GM10266 (cell line): ENCODE data around the gene PAPPA.
A peak's percentile ranks its signal among the peaks of the same experiment; 100 is the strongest.

Experiments
- DNase-seq: peaks from one replicate; pipeline ENCODE4 v3.0.0; 2012; ENCODE audit errors: extremely low spot score
- CTCF ChIP-seq: IDR thresholded peaks from 2 replicates; pipeline ENCODE4 v1.5.1; 2012; ENCODE audit warnings: mild to moderate bottlenecking, low read depth; ENCODE audit not compliant: control insufficient read depth, insufficient read depth; ENCODE audit errors: missing control alignments

The PAPPA gene

GRCh38 chr9:116449949-116450348 is 296.4 kb downstream of the PAPPA start:
- no peak for DNase-seq
- no peak for TF ChIP-seq CTCF

DNA sequence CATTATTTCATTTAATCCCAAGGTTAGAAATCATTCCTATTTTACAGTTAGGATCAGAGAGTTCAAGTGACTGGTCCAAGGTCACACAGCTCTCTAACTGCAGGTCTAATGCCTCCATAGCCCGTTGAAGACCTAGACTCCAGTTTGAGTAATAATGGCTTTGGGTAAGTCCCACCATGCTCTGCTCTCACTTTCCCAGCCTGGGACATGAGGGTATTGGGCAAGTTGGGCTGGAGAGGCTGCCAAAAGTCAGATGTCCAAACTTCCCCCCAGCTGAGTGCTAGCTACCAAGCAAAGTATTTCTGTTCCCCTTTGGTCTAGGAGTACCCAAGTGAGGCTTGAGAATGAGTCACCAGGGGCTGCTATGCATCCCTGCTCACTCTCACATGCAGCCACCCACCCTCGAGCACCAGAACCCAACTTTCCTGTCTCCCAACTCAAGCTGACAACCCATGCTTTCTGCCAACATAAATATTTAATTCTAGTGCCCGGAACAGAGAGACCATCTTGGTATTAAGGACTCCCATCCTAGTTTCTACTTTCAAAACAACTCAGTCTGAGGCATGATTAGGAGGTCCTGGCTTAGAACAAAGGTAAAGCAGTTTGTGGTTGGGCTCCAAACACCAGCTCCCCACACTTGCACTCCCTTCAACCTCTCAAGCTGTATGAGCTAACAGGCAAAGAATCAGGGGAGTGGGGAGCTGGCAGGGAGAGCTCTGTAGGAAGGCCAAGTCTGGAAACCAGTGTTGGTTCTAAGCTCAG is 297.0 kb downstream of the PAPPA start:
- DNase-seq = peak; percentile 47
- TF ChIP-seq CTCF = no peak

GRCh38 chr9:116451500-116452115 is 298.0 kb downstream of the PAPPA start:
- TF ChIP-seq CTCF = no peak
- no peak for DNase-seq
